ENCODE measurements around the gene ETAA1. TPM values are rescaled to one million over a fixed set of nuclear protein-coding genes. Genes with fewer than 3 reads are reported as not detected.

ETAA1 gene
- total RNA-seq, 1 donor from 2014 or later = 18.8 TPM

DNA sequence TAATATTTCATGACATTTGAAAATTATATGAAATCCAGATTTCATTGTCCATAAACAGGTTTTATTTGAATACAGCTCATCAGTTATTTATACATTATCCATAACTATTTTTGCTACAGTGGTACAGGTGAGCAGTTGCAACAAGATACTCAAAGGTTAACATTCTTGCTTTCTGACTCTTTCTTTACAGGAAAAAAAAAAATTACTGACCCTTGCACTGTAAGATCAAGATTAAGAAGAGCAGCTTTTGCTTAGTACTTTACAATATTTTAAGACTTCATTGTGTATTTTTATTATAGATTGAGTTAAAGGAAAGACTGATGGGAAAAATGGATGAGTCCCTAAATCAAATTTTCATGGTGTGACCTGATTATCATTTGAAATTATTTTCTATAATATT is 11.2 kb downstream of the ETAA1 start:
- no peak for DNase-seq (ENCODE audit: low read depth, low spot score)
- Mint-ChIP-seq H3K9me3 (no peaks in the 10 kb centered on the region), H3K27ac (ENCODE audit: unreplicated experiment) (no peak overlapping the region), H3K4me3 (no peak overlapping the region), H3K4me1 (peaks cover 8% of the 10 kb centered on the region), H3K36me3 (ENCODE audit: low read depth) (peaks cover 13% of the 10 kb centered on the region), H3K27me3 (ENCODE audit: low read depth) (no peaks in the 10 kb centered on the region)
- TF ChIP-seq, protein P1, sequence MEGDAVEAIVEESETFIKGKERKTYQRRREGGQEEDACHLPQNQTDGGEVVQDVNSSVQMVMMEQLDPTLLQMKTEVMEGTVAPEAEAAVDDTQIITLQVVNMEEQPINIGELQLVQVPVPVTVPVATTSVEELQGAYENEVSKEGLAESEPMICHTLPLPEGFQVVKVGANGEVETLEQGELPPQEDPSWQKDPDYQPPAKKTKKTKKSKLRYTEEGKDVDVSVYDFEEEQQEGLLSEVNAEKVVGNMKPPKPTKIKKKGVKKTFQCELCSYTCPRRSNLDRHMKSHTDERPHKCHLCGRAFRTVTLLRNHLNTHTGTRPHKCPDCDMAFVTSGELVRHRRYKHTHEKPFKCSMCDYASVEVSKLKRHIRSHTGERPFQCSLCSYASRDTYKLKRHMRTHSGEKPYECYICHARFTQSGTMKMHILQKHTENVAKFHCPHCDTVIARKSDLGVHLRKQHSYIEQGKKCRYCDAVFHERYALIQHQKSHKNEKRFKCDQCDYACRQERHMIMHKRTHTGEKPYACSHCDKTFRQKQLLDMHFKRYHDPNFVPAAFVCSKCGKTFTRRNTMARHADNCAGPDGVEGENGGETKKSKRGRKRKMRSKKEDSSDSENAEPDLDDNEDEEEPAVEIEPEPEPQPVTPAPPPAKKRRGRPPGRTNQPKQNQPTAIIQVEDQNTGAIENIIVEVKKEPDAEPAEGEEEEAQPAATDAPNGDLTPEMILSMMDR (conservative IDR thresholded peaks at IDR 0.05) = no peak

DNA sequence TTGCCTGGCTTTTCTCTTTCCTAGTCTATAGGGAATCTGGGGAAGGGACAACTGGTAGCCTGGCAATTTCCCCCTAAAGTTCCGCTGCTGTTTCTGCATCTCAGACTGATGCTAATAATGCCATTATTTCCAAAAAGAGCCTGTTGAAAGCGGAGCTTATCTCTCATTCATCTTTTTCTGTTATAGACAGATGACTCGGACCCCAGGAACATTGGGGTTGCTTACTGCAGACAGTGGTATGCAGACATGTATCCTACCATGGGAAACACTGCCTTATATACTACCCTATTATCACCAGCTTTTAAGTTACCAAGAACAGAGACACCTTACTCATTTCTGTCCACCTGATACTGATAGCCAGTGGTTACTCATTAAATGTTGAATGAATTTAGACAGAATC is 15.3 kb downstream of the ETAA1 start:
- Mint-ChIP-seq H3K4me3 (no peak overlapping the region), H3K4me1 (no peaks in the 10 kb centered on the region), H3K9me3 (no peaks in the 10 kb centered on the region), H3K36me3 (ENCODE audit: low read depth) (no peaks in the 10 kb centered on the region), H3K27me3 (ENCODE audit: low read depth) (no peaks in the 10 kb centered on the region), H3K27ac (ENCODE audit: unreplicated experiment) (no peak overlapping the region)
- TF ChIP-seq, protein P1 (conservative IDR thresholded peaks at IDR 0.05) = no peak
- no peak for DNase-seq (ENCODE audit: low read depth, low spot score)

DNA sequence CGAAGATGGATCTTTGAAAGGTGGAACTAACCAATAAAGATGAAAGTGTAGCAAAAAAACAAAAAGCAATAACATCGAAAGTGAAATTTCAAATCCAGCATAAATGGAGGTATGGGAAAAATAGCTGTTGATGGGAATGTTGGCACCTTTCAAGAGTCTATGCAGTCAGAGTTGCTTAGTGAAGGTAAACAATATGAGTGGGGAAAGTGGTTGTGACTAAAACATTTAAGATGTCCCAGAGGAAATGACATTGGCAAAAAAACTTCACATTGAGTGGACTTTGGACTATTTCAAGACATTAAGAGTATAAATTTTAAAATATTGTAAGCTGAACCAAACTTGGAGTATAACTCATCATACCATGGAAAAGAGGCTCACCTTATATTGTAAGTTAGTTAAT is 17.7 kb downstream of the ETAA1 start:
- Mint-ChIP-seq H3K9me3 (no peaks in the 10 kb centered on the region), H3K36me3 (ENCODE audit: low read depth) (no peaks in the 10 kb centered on the region), H3K27me3 (ENCODE audit: low read depth) (no peaks in the 10 kb centered on the region), H3K4me3 (no peak overlapping the region), H3K4me1 (no peaks in the 10 kb centered on the region), H3K27ac (ENCODE audit: unreplicated experiment) (no peak overlapping the region)
- TF ChIP-seq, protein P1 (conservative IDR thresholded peaks at IDR 0.05) = no peak
- DNase-seq (ENCODE audit: low read depth, low spot score) = no peak

DNA sequence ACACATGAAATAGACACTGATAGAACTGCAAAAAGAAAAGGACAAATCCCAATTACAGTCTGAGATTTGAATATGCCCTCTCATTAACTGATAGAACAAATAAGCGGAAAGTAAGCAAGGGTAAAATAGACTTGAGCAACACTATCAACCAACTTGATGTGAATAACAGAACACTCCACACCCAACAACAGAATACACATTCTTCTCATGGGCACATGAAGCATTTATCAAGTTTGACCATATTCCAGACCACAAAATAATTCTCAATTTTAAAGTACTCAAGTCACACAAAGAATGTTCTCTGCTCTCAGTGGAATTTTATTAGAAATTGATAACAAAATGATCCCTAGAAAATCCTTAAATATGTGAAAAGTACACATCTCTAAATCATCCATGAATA is 19.0 kb downstream of the ETAA1 start:
- no peak overlapping the region for H3K27ac Mint-ChIP-seq (ENCODE audit: unreplicated experiment)
- no peaks in the 10 kb centered on the region for H3K27me3 Mint-ChIP-seq (ENCODE audit: low read depth)
- TF ChIP-seq, protein P1 (conservative IDR thresholded peaks at IDR 0.05) = no peak
- H3K36me3 Mint-ChIP-seq (ENCODE audit: low read depth) = no peaks in the 10 kb centered on the region
- no peaks in the 10 kb centered on the region for H3K4me1 Mint-ChIP-seq
- peaks cover 3% of the 10 kb centered on the region for H3K9me3 Mint-ChIP-seq
- H3K4me3 Mint-ChIP-seq = no peak overlapping the region
- no peak for DNase-seq (ENCODE audit: low read depth, low spot score)

DNA sequence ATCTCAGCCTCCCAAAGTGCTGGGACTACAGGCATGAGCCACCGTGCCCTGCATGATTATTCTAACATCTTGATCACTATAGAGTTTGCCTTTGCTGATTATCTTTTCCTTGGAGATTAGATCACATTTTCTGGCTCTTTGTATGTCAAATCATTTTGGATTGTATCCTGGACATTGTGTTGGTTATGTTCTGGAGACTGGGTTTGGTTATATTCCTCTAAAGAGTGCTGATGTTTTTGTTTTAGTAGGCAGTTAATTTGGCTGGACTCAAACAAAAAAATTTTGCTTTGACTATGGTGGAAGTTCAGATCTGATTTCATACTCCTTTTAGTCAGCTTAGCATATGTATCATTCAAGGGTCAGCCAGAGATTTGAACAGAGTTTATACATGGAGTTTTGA is 26.4 kb downstream of the ETAA1 start:
- Mint-ChIP-seq H3K4me3 (no peak overlapping the region), H3K9me3 (peaks cover 6% of the 10 kb centered on the region), H3K4me1 (no peaks in the 10 kb centered on the region), H3K27ac (ENCODE audit: unreplicated experiment) (no peak overlapping the region), H3K27me3 (ENCODE audit: low read depth) (no peaks in the 10 kb centered on the region), H3K36me3 (ENCODE audit: low read depth) (no peaks in the 10 kb centered on the region)
- TF ChIP-seq, protein P1 (conservative IDR thresholded peaks at IDR 0.05) = no peak
- DNase-seq (ENCODE audit: low read depth, low spot score) = no peak

DNA sequence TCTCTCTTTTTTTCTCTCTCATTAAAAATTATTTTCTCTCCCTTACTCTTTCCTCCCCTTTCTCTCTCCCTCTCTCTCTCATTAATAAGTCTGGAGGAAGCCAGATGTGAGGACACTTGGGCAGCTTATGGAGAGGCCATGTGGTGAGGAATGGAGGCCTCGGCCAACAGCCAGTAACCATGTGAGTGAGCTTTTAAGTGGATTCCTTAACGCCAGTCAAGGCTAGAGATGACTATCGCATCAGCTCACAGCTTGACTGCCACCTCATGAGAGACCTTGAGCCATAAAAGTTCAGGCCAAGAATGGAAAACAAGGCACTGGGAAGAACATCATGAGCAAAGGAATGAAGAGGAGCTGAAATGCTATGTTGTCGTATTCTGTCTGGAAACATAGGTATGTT is 39.1 kb downstream of the ETAA1 start:
- H3K4me1 Mint-ChIP-seq = peaks cover 11% of the 10 kb centered on the region
- no peak overlapping the region for H3K27ac Mint-ChIP-seq (ENCODE audit: unreplicated experiment)
- DNase-seq (ENCODE audit: low read depth, low spot score) = no peak
- H3K27me3 Mint-ChIP-seq (ENCODE audit: low read depth) = peaks cover 4% of the 10 kb centered on the region
- H3K4me3 Mint-ChIP-seq = no peak overlapping the region
- TF ChIP-seq, protein P1 (conservative IDR thresholded peaks at IDR 0.05) = no peak
- peaks cover 5% of the 10 kb centered on the region for H3K36me3 Mint-ChIP-seq (ENCODE audit: low read depth)
- peaks cover 4% of the 10 kb centered on the region for H3K9me3 Mint-ChIP-seq

All from neural crest cell (in vitro differentiated cells).